HG03520 (cell line): Measurements from ENCODE around the gene SLC8A2.

Experiments used
- ATAC-seq: cut with Tn5 transposase; IDR thresholded peaks from one replicate; pipeline ENCODE4 v1.9.1; 2021; ENCODE audit warnings: mild to moderate bottlenecking, moderate library complexity; ENCODE audit not compliant: unreplicated experiment

The SLC8A2 gene

DNA sequence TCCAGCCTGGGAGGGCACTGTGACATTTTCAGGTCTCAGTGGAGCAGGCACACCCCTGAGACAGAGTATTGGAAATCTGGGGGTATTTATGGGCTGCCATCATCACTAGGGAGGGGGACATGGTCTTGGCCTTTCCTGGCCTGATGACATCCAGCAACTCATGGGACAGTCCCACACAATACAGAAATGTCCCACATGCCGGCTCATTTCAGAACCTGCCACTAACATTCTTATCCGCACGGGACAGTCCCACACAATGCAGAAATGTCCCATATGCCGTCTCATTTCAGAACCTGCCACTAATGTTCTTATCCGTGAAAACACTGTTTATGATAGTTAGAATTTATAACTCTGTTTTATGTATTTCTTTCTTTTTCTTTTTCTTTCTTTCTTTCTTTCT is 9.8 kb downstream of the SLC8A2 start:
- ATAC-seq: no peak

DNA sequence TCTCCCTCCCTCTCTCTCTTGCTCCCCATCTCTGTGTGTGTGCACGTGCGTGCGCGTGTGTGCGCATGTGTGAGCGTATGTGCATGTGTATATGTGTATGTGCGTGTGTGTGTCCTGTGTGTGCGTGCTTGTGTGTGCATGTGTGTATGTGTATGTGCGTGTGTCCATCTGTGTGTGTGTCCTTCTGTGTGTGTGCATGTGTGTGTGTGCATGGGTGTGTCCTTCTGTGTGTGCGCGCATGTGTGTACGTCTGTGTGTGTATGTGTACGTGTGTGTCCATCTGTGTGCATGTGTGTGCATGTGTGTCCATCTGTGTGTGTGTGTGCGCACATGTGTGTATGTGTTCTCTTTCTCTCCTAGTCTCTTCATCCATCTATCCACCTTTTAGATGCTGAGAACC is 12.2 kb downstream of the SLC8A2 start:
- no peak for ATAC-seq

DNA sequence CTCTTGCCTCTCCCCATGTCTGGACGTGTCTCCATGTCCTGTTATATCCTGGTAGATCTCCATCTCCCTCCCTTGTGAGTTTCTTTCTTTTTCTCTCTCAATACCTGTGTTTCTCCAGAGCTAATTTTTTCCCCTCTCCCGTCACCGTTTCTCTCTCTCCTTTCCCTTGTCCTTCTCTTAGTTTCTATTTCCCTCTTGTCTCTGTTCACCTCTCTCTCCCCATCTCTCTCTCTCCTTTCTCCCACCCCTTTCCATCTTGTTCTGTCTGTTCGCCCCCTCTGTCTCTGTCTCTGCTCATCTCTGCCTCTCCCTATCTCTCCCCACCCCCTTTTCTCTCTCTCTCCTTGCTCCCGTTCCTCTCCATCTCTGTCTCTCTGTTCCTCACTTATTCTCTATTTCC is 13.0 kb downstream of the SLC8A2 start:
- ATAC-seq: no peak

DNA sequence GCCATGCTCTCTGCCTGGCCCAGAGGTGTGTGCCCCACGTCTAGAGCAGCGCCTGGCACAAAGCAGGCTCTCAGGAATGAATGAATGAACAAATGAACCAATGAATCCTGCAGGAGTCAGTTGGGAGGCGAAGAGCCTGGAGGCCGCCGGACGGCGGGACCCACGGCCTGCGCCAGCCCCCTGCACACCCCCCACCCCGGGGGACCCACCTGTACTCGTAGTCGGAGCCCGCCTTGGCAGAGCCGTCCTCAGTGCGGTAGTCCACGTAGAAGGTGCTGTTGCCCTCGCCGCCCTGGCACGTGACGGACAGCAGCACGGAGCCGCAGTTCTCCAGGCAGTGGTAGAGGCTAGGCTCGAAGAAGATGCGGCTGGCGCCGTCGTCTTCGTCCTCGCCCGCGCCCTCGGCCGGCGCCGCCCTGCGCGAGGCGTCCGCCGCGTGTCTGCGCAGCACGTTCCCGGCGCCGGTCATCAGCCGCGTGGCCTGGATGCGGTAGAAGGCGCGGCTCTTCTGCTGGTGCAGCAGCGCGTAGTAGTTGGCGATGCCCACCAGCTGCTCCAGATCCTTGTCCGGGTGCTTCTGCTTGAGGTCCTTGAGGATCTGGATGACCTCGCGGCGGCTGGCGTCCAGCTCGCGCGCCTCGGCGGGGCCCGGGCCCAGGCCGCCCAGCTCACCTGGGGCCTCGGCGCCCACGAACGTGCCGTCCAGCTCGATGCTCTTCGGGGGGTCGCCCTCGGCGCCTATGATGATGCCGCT is 14.8 kb downstream of the SLC8A2 start:
- ATAC-seq: no peak

DNA sequence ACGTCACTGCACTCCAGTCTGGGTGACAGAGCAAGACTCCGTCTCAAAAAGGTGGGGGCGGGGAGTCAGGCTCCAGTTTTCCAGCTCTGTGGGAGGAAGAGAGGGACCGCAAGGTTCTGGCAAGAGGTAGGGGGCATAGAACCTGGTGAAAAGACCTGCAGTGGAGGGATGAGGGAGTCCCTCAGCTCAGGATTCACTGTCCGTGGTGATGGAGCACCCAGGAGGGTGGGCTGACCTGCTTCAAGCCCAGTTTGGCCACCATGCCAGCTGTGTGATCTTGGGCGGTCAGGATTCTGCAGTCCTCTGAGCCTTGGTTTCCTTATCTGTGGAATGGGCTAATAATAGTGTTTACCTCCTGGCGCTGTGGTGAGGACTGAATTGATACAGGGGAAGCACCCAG is 21.2 kb downstream of the SLC8A2 start:
- no peak for ATAC-seq

DNA sequence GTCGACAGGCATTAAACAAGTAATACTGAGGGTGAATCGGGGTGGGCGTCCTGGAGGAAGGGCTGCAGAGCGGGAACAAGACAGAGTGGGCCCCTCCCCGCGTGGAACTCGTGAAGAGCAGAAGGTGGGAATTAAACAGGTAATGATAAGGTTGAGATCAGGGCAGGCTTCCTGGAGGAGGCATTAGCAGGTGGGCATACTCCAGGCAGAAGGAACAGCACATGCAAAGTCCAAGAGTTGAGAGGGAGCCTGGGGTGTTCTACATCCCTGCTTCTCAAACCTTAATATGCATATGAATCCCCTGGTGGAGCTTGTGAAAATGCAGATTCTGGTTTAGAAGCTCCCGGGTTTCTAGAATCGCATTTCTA is 23.3 kb downstream of the SLC8A2 start:
- no peak for ATAC-seq

DNA sequence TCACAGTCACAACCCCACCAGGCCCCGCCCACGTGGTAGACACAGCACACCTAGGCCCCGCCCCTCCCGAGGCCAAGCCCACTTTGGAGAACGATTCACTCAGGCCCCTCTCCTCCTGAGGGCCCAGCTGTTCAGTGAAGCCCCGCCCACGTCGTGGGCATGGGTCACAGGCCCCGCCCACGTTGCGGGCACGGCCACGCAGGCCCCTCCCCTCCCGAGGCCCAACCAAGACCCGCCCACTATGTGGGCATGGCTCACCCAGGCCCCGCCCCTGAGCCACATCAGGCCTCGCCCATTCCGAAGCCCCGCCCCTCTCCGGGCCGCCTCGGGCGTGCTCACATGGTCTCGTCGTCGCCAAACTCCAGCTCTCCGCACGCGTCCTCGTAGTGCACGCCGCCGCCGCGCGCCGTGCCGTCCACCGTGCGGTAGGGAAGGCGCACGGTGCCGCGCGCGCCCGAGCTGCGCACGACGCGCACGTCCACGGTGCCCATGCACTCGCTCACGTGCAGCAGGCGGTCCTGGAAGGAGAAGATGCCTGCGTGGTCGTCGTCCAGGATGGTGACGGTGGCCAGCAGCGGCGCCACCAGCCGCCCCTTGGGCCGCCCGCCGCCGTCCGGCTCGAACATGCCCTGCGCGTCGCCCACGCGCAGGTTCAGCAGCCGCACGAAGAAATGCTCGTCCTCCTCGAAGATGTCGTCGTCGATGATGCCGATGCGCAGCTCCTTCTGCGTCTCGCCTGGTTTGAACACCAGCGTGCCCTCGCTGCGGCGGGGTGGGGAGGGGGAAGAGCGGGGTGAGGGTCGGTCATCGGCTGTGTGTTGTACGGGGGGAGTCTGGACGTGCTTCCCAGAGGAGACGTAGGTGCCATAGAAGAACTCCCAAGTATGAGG is 24.0 kb downstream of the SLC8A2 start:
- no peak for ATAC-seq

DNA sequence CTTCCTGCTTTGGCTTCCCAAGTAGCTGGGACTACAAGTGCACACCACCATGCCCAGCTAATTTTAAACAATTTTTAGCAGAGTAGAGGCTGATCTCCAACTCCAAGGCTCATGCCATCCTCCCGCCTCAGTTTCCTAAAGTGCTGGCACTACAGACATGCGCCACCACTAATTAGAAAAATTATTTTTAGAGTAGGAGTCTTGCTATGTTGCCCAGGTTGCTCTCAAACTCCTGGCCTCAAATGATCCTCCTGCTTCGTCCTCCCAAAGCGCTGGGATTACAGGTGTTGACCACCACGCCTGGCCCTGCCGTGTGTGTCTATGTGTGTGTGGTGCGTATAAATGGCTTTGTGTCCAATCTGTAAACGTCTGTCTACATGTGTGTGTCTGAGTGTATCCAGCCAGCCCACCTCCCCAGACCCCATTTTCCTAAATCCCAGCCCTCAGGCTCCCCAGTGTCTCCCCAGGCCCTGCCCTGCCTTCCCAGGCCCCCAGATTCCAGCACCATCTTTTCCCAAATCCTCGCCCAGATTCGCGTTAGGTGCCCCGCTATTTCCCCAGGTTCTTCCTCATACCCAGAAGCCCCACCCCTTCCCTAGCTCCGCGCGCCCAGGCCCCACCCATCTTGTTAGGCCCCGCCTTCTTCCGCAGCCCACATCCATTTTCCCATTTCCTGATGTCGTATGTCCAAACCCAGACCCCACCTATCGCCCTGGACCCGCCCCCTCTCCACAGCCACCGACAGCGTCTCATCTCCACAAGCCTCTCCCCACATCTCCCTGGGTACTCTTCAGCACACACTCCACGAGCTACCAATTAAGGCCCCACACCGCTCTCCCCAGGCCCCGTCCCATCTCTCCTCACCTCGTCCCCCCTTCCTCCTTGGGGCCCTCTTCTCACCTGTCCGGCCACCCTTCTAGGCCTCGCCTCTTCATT is 24.9 kb downstream of the SLC8A2 start:
- ATAC-seq: no peak

DNA sequence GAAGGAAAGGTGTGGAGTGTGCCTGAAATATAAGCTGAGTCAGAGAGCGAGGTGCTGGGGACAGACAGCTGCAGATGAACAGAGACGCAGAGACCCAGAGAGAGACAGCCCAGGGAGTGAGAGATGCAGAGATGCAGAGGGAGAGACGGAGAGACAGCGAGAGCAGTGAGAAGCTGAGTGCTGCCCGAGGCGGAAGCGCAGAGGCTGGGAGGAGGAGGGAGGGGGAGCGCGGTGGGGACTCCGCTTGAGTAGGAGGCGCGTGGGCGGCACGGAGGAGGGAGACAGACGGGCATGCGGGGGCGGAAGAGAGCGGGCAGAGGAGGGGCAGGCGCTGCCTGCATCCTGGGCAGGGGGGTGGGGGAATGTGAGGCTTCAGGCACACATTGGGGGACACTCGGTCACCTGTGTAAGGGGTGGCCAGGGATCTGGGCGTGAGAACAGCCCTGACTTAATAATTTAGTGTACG is 25.7 kb downstream of the SLC8A2 start:
- ATAC-seq: no peak

DNA sequence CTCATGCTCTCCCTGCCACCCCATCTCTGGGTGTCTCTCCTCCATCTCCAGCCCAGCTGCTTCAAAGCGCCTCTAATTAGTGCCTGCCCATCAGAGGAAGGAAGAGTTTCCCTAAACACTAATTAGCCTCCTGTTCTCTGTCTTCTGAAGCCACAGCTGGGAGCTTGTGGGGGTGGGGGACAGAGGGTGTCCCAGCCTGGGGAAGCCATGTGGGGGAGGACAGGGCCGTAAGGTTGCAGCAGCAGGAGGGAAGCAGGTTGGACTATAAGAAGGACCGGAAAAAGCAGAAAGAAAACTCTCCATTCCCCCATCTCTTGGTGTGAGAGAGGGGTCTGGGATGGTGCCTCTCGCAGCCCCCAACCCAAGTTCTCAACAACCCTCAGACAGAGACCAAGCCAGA is 26.2 kb downstream of the SLC8A2 start:
- no peak for ATAC-seq

DNA sequence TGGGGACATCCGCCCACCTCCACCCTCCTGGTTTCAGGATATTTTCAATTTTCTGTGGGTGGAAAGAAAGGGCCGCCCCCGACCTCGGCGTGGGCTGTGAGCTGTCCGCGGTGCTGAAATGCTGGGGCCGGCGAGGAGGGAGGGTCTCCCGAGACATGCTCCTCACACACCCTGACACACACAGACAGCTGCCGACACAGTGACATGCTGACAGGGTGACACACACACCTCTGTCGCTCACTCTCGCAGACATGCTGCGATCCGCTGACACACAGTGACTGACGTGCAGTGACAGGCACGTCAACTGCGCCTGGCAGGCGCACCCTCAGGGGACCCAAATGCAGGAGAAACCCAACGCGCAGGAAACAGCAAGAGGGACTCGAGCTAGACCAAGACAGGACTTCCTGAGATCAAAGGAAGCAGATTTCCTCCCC is 27.3 kb downstream of the SLC8A2 start:
- ATAC-seq: no peak

DNA sequence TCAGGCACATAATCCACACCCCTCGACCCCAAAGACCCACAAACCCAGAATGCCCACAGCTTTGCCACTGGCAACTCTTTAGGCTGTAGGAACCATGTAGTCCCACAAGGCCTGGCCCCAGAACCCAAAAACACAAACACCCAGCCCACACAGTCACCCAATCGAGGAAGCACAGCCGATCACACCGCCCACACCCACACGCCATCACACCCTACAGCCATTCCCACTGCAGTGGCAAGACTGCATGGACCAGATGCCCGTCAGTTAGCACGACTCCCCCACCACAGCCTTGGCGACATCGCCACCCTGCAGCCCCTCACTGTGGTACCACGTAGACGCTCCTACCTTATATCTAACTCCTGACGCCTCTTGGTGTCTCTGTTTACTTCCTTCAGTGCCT is 28.4 kb downstream of the SLC8A2 start:
- no peak for ATAC-seq

DNA sequence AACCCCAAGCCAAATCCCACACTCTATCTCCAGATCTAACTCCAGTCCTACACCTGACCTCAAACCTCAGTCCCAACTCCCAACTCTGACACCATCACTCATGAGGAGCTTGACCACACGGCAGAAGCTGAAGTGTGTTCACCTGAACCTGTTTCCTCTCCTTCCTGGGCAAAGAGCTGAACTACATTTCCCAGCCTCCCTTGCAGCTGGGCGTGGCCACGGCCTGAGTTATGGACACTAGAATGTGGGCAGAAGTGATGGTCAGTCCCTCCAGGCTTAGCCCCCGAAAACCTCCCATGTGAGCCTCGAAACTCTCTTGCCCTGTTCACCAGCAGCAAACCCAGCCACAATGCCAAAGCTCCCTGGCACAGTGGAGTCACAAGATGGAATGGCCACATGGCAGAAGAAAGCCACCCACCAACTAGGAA is 32.9 kb downstream of the SLC8A2 start:
- ATAC-seq: no peak

DNA sequence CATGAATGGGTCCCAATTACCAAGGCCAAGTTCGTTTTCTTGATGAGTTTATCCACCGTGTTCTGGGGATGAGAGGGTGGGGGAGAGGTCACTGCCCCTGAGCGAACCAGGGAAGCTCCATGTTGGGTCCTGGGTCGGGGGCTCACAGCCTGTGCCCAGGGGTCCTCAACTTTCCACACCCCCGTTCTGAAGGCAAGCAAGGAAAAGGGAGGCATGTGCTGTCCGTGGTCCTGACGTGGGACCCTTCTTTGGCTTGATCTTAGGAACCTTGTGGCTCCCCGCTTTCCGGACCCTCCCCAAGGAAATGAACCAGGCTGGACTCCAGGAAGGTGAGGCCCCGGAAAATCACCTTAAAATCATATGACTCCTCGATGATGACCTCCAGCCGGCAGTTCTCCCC is 34.2 kb downstream of the SLC8A2 start:
- ATAC-seq: no peak

DNA sequence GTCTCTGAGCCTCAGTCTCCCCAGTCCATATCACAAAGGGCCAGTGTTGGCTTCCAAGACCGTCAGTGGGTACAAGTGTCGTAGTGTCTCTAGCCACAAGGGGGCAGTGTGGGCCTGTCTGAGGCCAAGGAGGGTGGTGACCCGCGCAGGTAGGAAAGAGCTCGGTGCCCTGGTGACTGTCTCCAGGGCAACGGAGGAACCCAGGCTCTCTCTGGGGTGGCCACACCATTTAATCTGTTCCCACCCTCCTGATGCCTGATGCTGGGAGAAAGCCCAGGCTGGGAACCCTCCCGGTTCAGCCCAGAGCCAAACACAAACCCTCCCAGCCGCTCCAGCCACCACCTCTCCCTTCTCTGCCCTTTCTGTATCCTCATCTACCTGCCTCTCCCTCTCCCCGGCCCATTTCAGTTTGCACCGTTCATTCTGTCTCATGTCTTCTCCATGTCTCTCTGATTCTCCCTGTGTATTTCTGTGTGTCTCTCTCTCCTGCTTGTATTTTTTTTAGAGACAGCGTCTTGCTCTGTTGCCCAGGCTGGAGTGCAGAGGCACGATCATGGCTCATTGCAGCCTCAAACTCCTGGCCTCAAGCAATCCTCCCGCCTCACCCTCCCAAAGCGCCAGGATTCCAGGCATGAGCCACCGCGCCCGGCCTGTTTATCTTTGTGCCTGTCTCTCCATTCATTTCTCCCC is 34.8 kb downstream of the SLC8A2 start:
- ATAC-seq: peak; percentile 48

DNA sequence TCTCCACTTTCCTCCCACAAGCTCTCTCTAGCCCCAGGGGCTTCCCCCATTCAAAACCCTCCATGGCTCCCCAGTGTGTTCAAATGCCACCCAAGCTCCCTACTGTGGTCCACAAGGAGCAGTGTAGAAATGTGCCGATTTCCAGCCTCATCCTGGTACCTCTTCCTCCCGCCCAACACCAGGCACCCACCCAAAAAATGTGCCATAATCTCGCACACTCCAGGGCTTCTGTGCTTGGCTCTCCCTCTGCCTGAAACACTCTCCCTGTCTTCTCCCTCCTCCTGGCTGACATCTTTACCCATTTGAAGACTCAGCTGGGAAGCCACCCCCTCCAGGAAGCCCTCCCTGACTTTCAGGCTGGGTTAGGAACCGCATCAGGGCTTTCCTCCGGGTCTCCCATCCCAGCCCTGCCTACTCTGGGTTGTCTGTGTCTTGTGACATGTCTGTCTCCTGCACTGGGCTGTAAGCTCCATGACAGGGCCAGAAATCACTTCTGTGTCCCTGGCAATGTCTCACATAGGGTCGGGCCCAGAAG is 35.7 kb downstream of the SLC8A2 start:
- no peak for ATAC-seq

DNA sequence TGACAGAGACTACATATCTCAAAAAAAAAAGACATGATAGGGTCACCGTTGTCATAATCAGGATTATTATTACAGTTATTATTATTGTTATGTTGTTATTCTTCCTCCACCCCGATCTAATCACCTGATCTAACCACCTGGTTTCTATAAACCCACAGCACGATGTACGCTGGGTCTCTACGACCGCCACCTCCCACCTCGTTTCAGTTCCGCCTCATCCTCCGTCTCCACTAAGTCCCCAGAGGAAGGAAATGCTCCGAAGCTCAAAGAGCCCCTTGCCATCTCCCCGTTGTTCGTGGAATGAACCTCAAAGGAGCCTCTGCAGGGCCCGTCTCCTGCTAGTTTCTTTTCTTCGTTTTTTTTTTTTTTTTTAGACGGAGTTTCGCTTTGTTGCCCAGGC is 36.5 kb downstream of the SLC8A2 start:
- ATAC-seq: no peak

DNA sequence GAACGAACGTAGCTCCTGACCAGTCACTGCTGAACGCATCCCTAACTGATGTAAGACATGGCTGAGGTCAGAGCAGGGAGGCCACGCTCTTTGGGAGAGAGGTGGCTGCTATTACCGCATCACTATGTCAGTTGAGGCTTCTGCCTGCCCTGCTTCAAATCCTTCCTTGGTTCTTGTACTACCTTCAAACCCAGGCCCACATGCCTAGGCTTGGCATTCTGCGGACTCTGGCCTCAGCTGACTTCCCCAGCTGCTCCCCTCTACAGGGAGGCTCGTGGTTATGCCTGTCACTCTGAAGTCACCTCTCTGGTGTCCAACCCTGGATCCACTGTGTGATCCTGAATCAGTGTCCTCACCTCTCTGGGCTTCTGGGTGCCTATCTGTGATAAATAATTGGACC is 37.6 kb downstream of the SLC8A2 start:
- no peak for ATAC-seq

DNA sequence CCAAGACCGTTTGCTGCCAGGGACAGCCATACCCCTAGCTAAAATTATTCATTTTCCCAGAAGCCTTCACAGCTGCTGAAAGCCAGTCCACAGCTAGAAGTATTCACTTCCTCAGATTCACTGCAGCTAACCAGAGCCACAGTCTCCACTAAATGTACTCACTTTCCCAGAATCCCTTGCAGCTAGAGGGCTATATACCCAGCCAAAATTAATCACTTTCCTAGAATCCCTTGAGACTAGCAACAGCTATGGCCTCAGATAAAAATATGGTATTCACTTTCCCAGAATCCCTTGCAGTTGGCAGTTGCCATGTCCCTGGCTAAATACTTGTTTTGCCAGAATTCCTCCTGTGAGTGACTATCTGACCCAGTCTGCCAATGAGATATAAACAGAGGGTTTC is 38.6 kb downstream of the SLC8A2 start:
- ATAC-seq: no peak

DNA sequence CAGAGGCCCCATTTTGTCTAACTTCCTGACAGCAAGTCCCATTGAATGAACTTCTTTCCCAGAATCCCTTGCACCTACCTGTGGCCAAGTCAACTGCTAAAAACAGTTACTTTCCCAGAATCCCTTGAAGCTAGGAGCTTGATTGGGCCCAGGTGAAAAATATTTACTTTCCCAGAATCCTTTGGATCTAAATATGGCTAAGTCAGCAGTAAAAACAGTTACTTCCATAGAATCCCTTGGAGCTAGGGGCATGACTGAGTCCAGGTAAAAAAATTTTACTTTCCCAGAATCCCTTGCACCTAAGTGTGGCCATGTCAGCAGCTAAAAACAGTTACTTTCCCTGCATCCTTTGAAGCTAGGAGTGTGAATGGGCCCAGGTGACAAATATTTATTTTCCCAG is 39.2 kb downstream of the SLC8A2 start:
- no peak for ATAC-seq
